ENCODE results near the gene MBD5.

The MBD5 gene

GRCh38 chr2:148490840-148491439 is 470.0 kb downstream of the MBD5 start:
- Histone ChIP-seq H3K27ac (ENCODE audit: low read depth, low read length, severe bottlenecking) (no peak overlapping the region), H3K4me1 (ENCODE audit: control insufficient read depth, insufficient read depth, low read length, poor library complexity, severe bottlenecking) (no peaks in the 10 kb centered on the region)
- WGBS, 2 experiments (ENCODE audit: insufficient coverage in 2 of 2), result 90 to 100% methylated on average over 2 to 3 of the region's 4 CpGs

GRCh38 chr2:148493822-148494563 is 473.1 kb downstream of the MBD5 start:
- no peak overlapping the region for H3K4me3 ChIP-seq (ENCODE audit: extremely low read depth, insufficient read depth, low read length, poor library complexity, severe bottlenecking)
- WGBS, 2 experiments (ENCODE audit: insufficient coverage in 2 of 2), result 80% methylated on average over 1 of the region's 2 CpGs; no CpG with 5 or more reads in 1 of the 2 experiments

More at GRCh38 chr2:148490840-148491439, 470.0 kb downstream of the MBD5 start:
- H3K36me3 ChIP-seq (ENCODE audit: control insufficient read depth, insufficient read depth, low read length), result peaks cover 4% of the 10 kb centered on the region
- no peaks in the 10 kb centered on the region for H3K9me3 ChIP-seq (ENCODE audit: control insufficient read depth, low read length)
- no peak overlapping the region for H3K4me3 ChIP-seq (ENCODE audit: extremely low read depth, insufficient read depth, low read length, poor library complexity, severe bottlenecking)

GRCh38 chr2:148495586-148495985 is 474.7 kb downstream of the MBD5 start:
- WGBS, 2 experiments (ENCODE audit: insufficient coverage in 2 of 2), result 89 to 100% methylated on average over 1 of the region's 2 CpGs
- Histone ChIP-seq H3K4me1 (ENCODE audit: control insufficient read depth, insufficient read depth, low read length, poor library complexity, severe bottlenecking) (no peaks in the 10 kb centered on the region), H3K9me3 (ENCODE audit: control insufficient read depth, low read length) (no peaks in the 10 kb centered on the region), H3K4me3 (ENCODE audit: extremely low read depth, insufficient read depth, low read length, poor library complexity, severe bottlenecking) (no peak overlapping the region), H3K27ac (ENCODE audit: low read depth, low read length, severe bottlenecking) (no peak overlapping the region), H3K36me3 (ENCODE audit: control insufficient read depth, insufficient read depth, low read length) (no peaks in the 10 kb centered on the region)

More at GRCh38 chr2:148493822-148494563, 473.1 kb downstream of the MBD5 start:
- no peaks in the 10 kb centered on the region for H3K4me1 ChIP-seq (ENCODE audit: control insufficient read depth, insufficient read depth, low read length, poor library complexity, severe bottlenecking)
- no peaks in the 10 kb centered on the region for H3K9me3 ChIP-seq (ENCODE audit: control insufficient read depth, low read length)
- H3K36me3 ChIP-seq (ENCODE audit: control insufficient read depth, insufficient read depth, low read length), result peaks cover 4% of the 10 kb centered on the region
- H3K27ac ChIP-seq (ENCODE audit: low read depth, low read length, severe bottlenecking), result no peak overlapping the region

- no peak overlapping the region for H3K4me3 ChIP-seq (ENCODE audit: extremely low read depth, insufficient read depth, low read length, poor library complexity, severe bottlenecking)
- no peak overlapping the region for H3K27ac ChIP-seq (ENCODE audit: low read depth, low read length, severe bottlenecking)
- no peaks in the 10 kb centered on the region for H3K36me3 ChIP-seq (ENCODE audit: control insufficient read depth, insufficient read depth, low read length)
- no peaks in the 10 kb centered on the region for H3K4me1 ChIP-seq (ENCODE audit: control insufficient read depth, insufficient read depth, low read length, poor library complexity, severe bottlenecking)
- WGBS, 2 experiments (ENCODE audit: insufficient coverage in 2 of 2), result 40% methylated on average over 1 of the region's 1 CpG; no CpG with 5 or more reads in 1 of the 2 experiments
- no peaks in the 10 kb centered on the region for H3K9me3 ChIP-seq (ENCODE audit: control insufficient read depth, low read length)
These were observed 480.7 kb downstream of the MBD5 start for GRCh38 chr2:148501545-148501944.

- H3K36me3 ChIP-seq (ENCODE audit: control insufficient read depth, insufficient read depth, low read length), result no peaks in the 10 kb centered on the region
- H3K4me1 ChIP-seq (ENCODE audit: control insufficient read depth, insufficient read depth, low read length, poor library complexity, severe bottlenecking), result no peaks in the 10 kb centered on the region
- H3K4me3 ChIP-seq (ENCODE audit: extremely low read depth, insufficient read depth, low read length, poor library complexity, severe bottlenecking), result no peak overlapping the region
- H3K9me3 ChIP-seq (ENCODE audit: control insufficient read depth, low read length), result no peaks in the 10 kb centered on the region
- WGBS, 2 experiments (ENCODE audit: insufficient coverage in 2 of 2), result 92% methylated on average over 2 of the region's 2 CpGs; no CpG with 5 or more reads in 1 of the 2 experiments
- H3K27ac ChIP-seq (ENCODE audit: low read depth, low read length, severe bottlenecking), result no peak overlapping the region
These were observed 482.6 kb downstream of the MBD5 start for GRCh38 chr2:148503516-148503915.

- H3K4me3 ChIP-seq (ENCODE audit: extremely low read depth, insufficient read depth, low read length, poor library complexity, severe bottlenecking), result no peak overlapping the region
- H3K9me3 ChIP-seq (ENCODE audit: control insufficient read depth, low read length), result no peaks in the 10 kb centered on the region
- H3K27ac ChIP-seq (ENCODE audit: low read depth, low read length, severe bottlenecking), result no peak overlapping the region
- H3K4me1 ChIP-seq (ENCODE audit: control insufficient read depth, insufficient read depth, low read length, poor library complexity, severe bottlenecking), result no peaks in the 10 kb centered on the region
- no peaks in the 10 kb centered on the region for H3K36me3 ChIP-seq (ENCODE audit: control insufficient read depth, insufficient read depth, low read length)
- 71% methylated on average over 2 of the region's 3 CpGs; no CpG with 5 or more reads in 1 of the 2 experiments for WGBS, 2 experiments (ENCODE audit: insufficient coverage in 2 of 2)
These were observed 487.1 kb downstream of the MBD5 start for GRCh38 chr2:148507970-148508369.

GRCh38 chr2:148508878-148509287 is 488.0 kb downstream of the MBD5 start:
- Histone ChIP-seq H3K27ac (ENCODE audit: low read depth, low read length, severe bottlenecking) (no peak overlapping the region), H3K4me1 (ENCODE audit: control insufficient read depth, insufficient read depth, low read length, poor library complexity, severe bottlenecking) (no peaks in the 10 kb centered on the region), H3K9me3 (ENCODE audit: control insufficient read depth, low read length) (no peaks in the 10 kb centered on the region), H3K36me3 (ENCODE audit: control insufficient read depth, insufficient read depth, low read length) (no peaks in the 10 kb centered on the region), H3K4me3 (ENCODE audit: extremely low read depth, insufficient read depth, low read length, poor library complexity, severe bottlenecking) (no peak overlapping the region)
- 67% methylated on average over 1 of the region's 3 CpGs for WGBS, 2 experiments (ENCODE audit: insufficient coverage in 2 of 2)

- Histone ChIP-seq H3K4me3 (ENCODE audit: extremely low read depth, insufficient read depth, low read length, poor library complexity, severe bottlenecking) (no peak overlapping the region), H3K27ac (ENCODE audit: low read depth, low read length, severe bottlenecking) (no peak overlapping the region), H3K4me1 (ENCODE audit: control insufficient read depth, insufficient read depth, low read length, poor library complexity, severe bottlenecking) (no peaks in the 10 kb centered on the region), H3K9me3 (ENCODE audit: control insufficient read depth, low read length) (no peaks in the 10 kb centered on the region), H3K36me3 (ENCODE audit: control insufficient read depth, insufficient read depth, low read length) (no peaks in the 10 kb centered on the region)
- 14 to 23% methylated on average over 9 to 11 of the region's 14 CpGs for WGBS, 2 experiments (ENCODE audit: insufficient coverage in 2 of 2)
These were observed 488.5 kb downstream of the MBD5 start for GRCh38 chr2:148509288-148509902.

GRCh38 chr2:148511883-148512282 is 491.0 kb downstream of the MBD5 start:
- 95 to 100% methylated on average over 1 to 3 of the region's 3 CpGs for WGBS, 2 experiments (ENCODE audit: insufficient coverage in 2 of 2)
- no peak overlapping the region for H3K27ac ChIP-seq (ENCODE audit: low read depth, low read length, severe bottlenecking)
- no peak overlapping the region for H3K4me3 ChIP-seq (ENCODE audit: extremely low read depth, insufficient read depth, low read length, poor library complexity, severe bottlenecking)

GRCh38 chr2:148512501-148512900 is 491.6 kb downstream of the MBD5 start:
- Histone ChIP-seq H3K9me3 (ENCODE audit: control insufficient read depth, low read length) (no peaks in the 10 kb centered on the region), H3K4me1 (ENCODE audit: control insufficient read depth, insufficient read depth, low read length, poor library complexity, severe bottlenecking) (no peaks in the 10 kb centered on the region), H3K36me3 (ENCODE audit: control insufficient read depth, insufficient read depth, low read length) (no peaks in the 10 kb centered on the region), H3K4me3 (ENCODE audit: extremely low read depth, insufficient read depth, low read length, poor library complexity, severe bottlenecking) (no peak overlapping the region), H3K27ac (ENCODE audit: low read depth, low read length, severe bottlenecking) (no peak overlapping the region)
- WGBS, 2 experiments (ENCODE audit: insufficient coverage in 2 of 2), result 80% methylated on average over 1 of the region's 1 CpG; no CpG with 5 or more reads in 1 of the 2 experiments

More at GRCh38 chr2:148511883-148512282, 491.0 kb downstream of the MBD5 start:
- Histone ChIP-seq H3K4me1 (ENCODE audit: control insufficient read depth, insufficient read depth, low read length, poor library complexity, severe bottlenecking) (no peaks in the 10 kb centered on the region), H3K9me3 (ENCODE audit: control insufficient read depth, low read length) (no peaks in the 10 kb centered on the region), H3K36me3 (ENCODE audit: control insufficient read depth, insufficient read depth, low read length) (no peaks in the 10 kb centered on the region)

All from mesodermal cell (in vitro differentiated cells).